Epidermal melanocyte (primary cell): ENCODE data around the gene RNU7-1.
"Not testable (repeated sequence)": the region's sequence is repeated elsewhere in the genome, so short reads cannot be mapped to it uniquely, and the experiment has no call there.

Experiments used
- DNase-seq: peaks from one replicate; pipeline ENCODE4 v3.0.0; 2011; ENCODE audit warnings: low spot score; ENCODE audit not compliant: insufficient read length

The RNU7-1 gene

GRCh38 chr12:6943722-6944380 lies at the start of gene RNU7-1, which contains the start of gene C12orf57:
Gene RNU7-1, plus strand, starts transcription at chr12:6943816.
Gene C12orf57, plus strand, starts transcription at chr12:6944022. Its CDS starts 100 bp downstream, at chr12:6944122.
- DNase-seq: peak; percentile 64

GRCh38 chr12:6894321-6894720 lies 49.3 kb upstream of the RNU7-1 start:
- DNase-seq: no peak

GRCh38 chr12:6896846-6897435 lies 46.7 kb upstream of the RNU7-1 start:
- DNase-seq: no peak

GRCh38 chr12:6899427-6899826 lies 44.2 kb upstream of the RNU7-1 start:
- no peak for DNase-seq

GRCh38 chr12:6899837-6900519 lies 43.6 kb upstream of the RNU7-1 start:
- DNase-seq: no peak

GRCh38 chr12:6902448-6902847 lies 41.2 kb upstream of the RNU7-1 start:
- no peak for DNase-seq

- no peak for DNase-seq
Measured at GRCh38 chr12:6903722-6904121, 39.9 kb upstream of the RNU7-1 start.

- DNase-seq: peak; percentile 97
Measured at GRCh38 chr12:6904280-6905276, 39.0 kb upstream of the RNU7-1 start, which contains the start of gene LRRC23. Gene LRRC23, plus strand, starts transcription at chr12:6904822. Its CDS starts 812 bp downstream, at chr12:6905634.

- DNase-seq: no peak
Measured at GRCh38 chr12:6905414-6906040, 38.1 kb upstream of the RNU7-1 start.

- not testable (repeated sequence) for DNase-seq
Measured at GRCh38 chr12:6908141-6908540, 35.5 kb upstream of the RNU7-1 start.

- DNase-seq: no peak
Measured at GRCh38 chr12:6909421-6910145, 34.0 kb upstream of the RNU7-1 start.

- no peak for DNase-seq
Measured at GRCh38 chr12:6912164-6912935, 31.3 kb upstream of the RNU7-1 start.

- DNase-seq: peak; percentile 69
Measured at GRCh38 chr12:6914246-6914946, 29.2 kb upstream of the RNU7-1 start, which contains the start of gene ENO2. Gene ENO2, plus strand, starts transcription at chr12:6914580. Its CDS starts 1,253 bp downstream, at chr12:6915833.

- DNase-seq: no peak
Measured at GRCh38 chr12:6914947-6915788, 28.4 kb upstream of the RNU7-1 start.

- DNase-seq: no peak
Measured at GRCh38 chr12:6915789-6916285, 27.8 kb upstream of the RNU7-1 start.

GRCh38 chr12:6916426-6917200 lies 27.0 kb upstream of the RNU7-1 start:
- DNase-seq: no peak
